ENCODE data around the gene ZNF24. TPM values are rescaled to one million over a fixed set of nuclear protein-coding genes. Genes with fewer than 3 reads are reported as not detected.

The ZNF24 gene
- total RNA-seq, 1 donor from 2014 or later: 54.7 TPM

DNA sequence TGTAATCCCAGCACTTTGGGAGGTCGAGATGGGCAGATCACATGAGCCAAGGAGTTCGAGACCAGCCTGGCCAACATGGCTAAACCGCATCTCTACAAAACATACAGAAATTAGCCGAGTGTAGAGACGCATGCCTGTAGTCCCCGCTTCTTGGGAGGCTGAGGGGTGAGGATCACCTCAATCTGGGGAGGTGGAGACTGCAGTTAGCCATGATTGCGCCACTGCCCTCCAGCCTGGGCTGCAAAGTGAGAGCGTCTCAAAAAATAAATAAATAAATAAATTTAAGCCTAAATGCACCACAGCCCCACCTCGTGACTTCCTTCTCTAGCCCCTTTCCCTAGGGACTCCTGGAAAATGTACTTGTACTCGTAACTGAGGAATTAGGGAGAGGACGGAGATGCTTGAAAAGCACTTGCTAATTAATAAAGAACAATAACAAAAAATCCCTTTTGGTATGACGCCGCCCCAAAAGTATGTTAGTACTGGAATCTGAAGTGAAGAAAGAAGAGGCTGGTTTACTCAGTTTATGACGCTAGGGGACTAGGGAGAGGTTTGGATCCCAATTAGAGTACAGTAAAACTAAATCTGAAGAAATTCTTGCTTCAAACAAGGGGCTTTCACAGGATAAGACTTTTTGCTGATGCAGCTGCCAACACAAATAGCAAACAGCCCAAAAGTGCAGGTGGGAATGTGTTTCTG lies 33.8 kb upstream of the ZNF24 start:
- TF ChIP-seq, protein P1, sequence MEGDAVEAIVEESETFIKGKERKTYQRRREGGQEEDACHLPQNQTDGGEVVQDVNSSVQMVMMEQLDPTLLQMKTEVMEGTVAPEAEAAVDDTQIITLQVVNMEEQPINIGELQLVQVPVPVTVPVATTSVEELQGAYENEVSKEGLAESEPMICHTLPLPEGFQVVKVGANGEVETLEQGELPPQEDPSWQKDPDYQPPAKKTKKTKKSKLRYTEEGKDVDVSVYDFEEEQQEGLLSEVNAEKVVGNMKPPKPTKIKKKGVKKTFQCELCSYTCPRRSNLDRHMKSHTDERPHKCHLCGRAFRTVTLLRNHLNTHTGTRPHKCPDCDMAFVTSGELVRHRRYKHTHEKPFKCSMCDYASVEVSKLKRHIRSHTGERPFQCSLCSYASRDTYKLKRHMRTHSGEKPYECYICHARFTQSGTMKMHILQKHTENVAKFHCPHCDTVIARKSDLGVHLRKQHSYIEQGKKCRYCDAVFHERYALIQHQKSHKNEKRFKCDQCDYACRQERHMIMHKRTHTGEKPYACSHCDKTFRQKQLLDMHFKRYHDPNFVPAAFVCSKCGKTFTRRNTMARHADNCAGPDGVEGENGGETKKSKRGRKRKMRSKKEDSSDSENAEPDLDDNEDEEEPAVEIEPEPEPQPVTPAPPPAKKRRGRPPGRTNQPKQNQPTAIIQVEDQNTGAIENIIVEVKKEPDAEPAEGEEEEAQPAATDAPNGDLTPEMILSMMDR (IDR thresholded peaks at IDR 0.05): no peak
- Histone ChIP-seq H3K27ac (no peak overlapping the region), H3K27me3 (no peaks in the 10 kb centered on the region), H3K4me1 (peaks cover 5% of the 10 kb centered on the region), H3K9me3 (no peaks in the 10 kb centered on the region), H3K4me3 (peak overlapping the region; percentile 84), H3K36me3 (no peaks in the 10 kb centered on the region)
- no peak for DNase-seq
- no peak for ATAC-seq
- intact Hi-C loops (cut with DNase I): no loop called here

DNA sequence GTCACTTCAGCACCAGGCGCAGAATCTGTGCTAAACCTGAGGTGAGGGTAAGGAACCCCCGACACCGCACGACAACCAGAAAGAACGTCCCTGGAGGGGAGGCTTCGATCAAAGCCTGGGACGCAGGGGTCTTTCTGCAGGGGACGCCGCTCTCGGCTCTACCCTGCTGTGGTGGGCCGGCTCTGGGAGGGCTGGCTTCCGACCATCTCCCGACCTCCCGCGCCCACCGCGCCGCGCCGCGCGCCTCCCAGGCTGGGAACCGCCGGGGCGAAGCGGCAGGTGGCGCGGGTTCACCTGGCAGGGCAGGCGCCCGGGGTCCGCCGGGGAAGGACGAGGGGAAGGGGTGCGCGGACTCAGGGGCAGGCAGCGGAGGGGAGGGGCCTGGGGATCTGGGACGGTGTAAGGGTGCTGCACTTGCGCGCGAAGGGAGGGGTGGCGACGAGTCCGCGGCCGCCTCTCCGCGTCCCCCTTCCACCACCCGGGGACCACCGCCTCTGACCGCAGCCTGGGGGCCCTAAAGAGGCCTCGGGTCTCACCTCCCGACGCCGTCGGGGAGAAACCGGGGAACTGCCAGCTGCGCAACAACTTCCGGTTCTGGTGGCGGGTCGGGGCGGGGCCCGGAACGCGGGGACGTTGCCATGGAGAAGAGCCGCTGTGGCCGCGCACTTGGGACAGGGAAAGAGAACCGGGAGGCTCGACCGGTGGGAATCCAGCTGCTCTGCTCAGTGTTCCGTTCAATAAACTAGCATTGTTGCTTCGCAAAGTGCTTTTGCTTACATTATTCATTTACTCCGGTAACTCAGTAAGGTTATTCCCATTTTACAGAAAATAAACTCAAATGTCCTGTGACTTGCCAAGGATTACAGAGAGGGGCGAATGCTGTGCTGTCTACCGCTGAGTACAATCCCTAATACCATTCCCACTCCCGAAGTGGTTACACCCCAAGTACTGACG lies 32.8 kb upstream of the ZNF24 start, which contains the start of gene ZNF396:
TSS of gene ZNF396 (minus strand) at position 596 of the 954 bp plus-strand sequence. CDS start 3,045 bp downstream, outside the sequence.
- H3K27ac ChIP-seq: peak within 1 kb of the TSS; percentile 75
- no peaks in the 10 kb centered on the region for H3K36me3 ChIP-seq
- H3K4me3 ChIP-seq: peak within 1 kb of the TSS; percentile 84
- peak; percentile 97 for ATAC-seq
- H3K9me3 ChIP-seq: no peaks in the 10 kb centered on the region
- TF ChIP-seq, protein P1 (IDR thresholded peaks at IDR 0.05): no peak
- intact Hi-C loops (cut with DNase I): no loop called here
- peak; percentile 95 for DNase-seq
- peaks cover 5% of the 10 kb centered on the region for H3K4me1 ChIP-seq
- H3K27me3 ChIP-seq: no peaks in the 10 kb centered on the region

GRCh38 chr18:35376393-35376741 lies 32.1 kb upstream of the ZNF24 start:
- H3K4me1 ChIP-seq: peaks cover 5% of the 10 kb centered on the region
- DNase-seq: peak; percentile 73

GRCh38 chr18:35374708-35375107 lies 30.5 kb upstream of the ZNF24 start:
- intact Hi-C loops (cut with DNase I): no loop called here
- no peak for ATAC-seq

More at GRCh38 chr18:35376393-35376741, 32.1 kb upstream of the ZNF24 start:
- Histone ChIP-seq H3K36me3 (no peaks in the 10 kb centered on the region), H3K27me3 (no peaks in the 10 kb centered on the region), H3K9me3 (no peaks in the 10 kb centered on the region), H3K27ac (peak overlapping the region; percentile 75), H3K4me3 (peak overlapping the region; percentile 84)
- intact Hi-C loops (cut with DNase I): no loop called here
- TF ChIP-seq, protein P1 (IDR thresholded peaks at IDR 0.05): no peak
- ATAC-seq: peak; percentile 82

DNA sequence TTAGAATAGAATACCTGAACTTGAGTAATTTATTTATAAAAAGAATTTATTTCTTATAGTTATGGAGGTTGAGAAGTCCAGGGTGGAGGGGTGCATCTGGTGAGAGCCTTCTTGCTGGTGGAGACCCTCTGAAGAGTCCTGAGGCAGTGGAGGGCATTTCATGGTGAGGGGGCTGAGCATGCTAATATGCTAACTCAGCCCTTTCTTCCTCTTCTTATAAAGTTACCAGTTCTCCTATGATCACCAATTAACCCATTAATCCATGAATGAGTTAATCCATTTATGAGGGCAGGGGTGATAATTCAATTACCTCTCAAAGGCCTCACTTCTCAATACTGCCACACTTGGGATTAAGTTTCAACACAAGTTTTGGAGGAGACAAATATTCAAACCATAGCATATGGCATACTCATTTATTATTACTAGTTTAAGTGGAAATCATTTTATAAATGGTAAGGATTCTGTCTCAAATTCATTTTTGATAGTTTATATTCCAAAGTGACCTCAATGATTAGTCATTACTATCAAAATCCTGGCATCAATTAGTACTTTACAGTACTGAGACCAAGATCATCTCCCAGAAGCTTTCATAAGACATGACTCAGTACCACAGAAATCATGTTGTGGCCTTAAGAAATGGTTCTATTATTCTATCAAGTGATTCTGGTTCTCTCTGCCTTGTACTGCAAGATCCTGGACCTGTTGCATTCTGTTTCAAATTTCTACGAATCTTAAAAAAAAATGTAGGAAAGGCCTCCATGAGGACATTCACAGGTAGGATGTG lies 27.4 kb upstream of the ZNF24 start:
- no peak for DNase-seq
- no peak overlapping the region for H3K4me3 ChIP-seq
- no peak overlapping the region for H3K27ac ChIP-seq
- H3K9me3 ChIP-seq: no peaks in the 10 kb centered on the region
- peaks cover 5% of the 10 kb centered on the region for H3K4me1 ChIP-seq
- intact Hi-C loops (cut with DNase I): no loop called here
- no peak for ATAC-seq
- no peaks in the 10 kb centered on the region for H3K27me3 ChIP-seq
- no peaks in the 10 kb centered on the region for H3K36me3 ChIP-seq
- TF ChIP-seq, protein P1 (IDR thresholded peaks at IDR 0.05): no peak

More at GRCh38 chr18:35374708-35375107, 30.5 kb upstream of the ZNF24 start:
- Histone ChIP-seq H3K27ac (no peak overlapping the region), H3K4me1 (peaks cover 5% of the 10 kb centered on the region), H3K9me3 (no peaks in the 10 kb centered on the region), H3K4me3 (no peak overlapping the region), H3K27me3 (no peaks in the 10 kb centered on the region), H3K36me3 (no peaks in the 10 kb centered on the region)
- DNase-seq: no peak
- TF ChIP-seq, protein P1 (IDR thresholded peaks at IDR 0.05): no peak
